ENCODE measurements around the gene CALML3. TPM values are rescaled to one million over a fixed set of nuclear protein-coding genes. Genes with fewer than 3 reads are reported as not detected.

CALML3 gene
- total RNA-seq, 2 experiments from 2014 or later: not detected

DNA sequence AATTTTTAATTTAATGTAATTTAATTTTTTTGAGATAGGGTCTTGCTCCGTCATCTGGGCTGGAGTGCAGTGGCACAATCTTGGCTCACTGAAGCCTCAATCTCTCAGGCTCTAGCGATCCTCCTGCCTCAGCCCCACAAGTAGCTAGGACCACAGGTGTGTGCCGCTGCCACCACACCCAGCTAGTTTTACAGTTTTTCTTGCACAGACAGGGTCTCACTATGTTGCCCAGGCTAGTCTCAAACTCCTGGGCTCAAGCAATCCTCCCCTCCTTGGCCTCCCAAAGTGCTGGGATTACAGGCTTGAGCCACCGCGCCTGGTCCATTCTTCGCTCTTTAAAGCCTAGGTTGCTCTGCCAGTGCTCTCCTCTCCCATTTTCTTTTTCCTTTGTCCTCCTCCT, 12.9 kb downstream of the CALML3 start:
- Mint-ChIP-seq H3K4me1 (no peaks in the 10 kb centered on the region), H3K4me3 (no peak overlapping the region), H3K36me3 (ENCODE audit: low read depth) (peaks cover 7% of the 10 kb centered on the region), H3K27me3 (peaks cover 2% of the 10 kb centered on the region), H3K27ac (no peak overlapping the region), H3K9me3 (peaks cover 12% of the 10 kb centered on the region)
- DNase-seq: no peak
- ChIA-PET CTCF (no interaction called here), POLR2A (no interaction called here)

DNA sequence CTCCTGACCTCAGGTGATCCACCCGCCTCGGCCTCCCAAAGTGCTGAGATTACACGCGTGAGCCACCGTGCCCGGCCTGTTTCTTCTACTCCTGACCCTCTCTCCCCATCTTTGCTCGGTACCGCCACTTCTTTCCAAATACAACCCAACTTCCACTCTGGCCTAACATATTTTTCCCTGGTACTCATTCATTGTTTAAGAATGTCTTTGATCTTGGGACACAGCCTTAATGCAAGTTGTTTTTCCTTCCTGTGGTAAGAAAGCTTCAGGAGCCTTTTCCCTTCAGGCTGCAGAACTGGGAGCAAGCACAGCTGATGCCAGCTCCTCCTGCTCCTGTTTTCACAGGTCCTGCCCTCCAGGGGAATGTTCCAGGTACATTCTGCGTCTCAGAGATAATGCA, 13.7 kb downstream of the CALML3 start:
- H3K27me3 Mint-ChIP-seq: peaks cover 6% of the 10 kb centered on the region
- POLR2A ChIA-PET: no interaction called here
- no peaks in the 10 kb centered on the region for H3K4me1 Mint-ChIP-seq
- H3K27ac Mint-ChIP-seq: no peak overlapping the region
- CTCF ChIA-PET: no interaction called here
- no peak for DNase-seq
- peaks cover 9% of the 10 kb centered on the region for H3K36me3 Mint-ChIP-seq (ENCODE audit: low read depth)
- no peak overlapping the region for H3K4me3 Mint-ChIP-seq
- peaks cover 16% of the 10 kb centered on the region for H3K9me3 Mint-ChIP-seq

DNA sequence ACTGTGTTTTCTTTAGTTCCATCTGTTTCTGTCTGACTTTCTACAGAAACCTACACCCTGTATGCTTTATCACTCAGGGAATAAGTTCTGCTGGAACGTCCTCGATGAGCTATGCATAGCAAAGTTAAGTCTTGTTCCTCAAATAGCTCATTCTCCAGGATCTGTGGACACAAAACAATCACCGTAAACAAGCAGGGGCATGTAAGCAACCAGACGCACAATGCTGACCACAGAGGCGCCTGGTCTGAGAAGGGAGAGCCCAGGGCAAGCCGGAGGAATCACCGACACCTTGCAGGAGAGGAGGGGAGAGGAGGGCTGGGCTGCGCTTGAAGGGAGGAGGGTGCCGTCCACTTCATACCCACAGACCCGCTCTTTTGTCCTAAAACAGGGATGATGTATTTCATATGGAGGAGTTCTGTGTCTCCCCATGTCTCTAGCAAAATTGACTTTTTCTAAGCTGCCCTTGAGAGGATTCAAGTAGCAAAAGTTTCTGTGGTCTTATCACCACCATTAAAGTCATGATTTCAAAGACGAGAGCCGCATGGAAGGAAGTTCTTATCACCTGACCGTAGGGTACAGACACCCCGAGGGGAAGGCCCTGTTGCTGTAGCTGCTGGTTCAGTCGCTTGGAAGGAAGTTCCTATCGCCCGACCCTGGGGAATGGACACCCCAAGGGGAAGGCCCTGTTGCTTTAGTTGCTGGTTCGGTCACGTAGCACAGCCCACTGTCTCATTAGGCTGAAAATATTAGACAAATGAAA, 14.3 kb downstream of the CALML3 start:
- POLR2A ChIA-PET: no interaction called here
- Mint-ChIP-seq H3K27me3 (peaks cover 11% of the 10 kb centered on the region), H3K27ac (no peak overlapping the region), H3K36me3 (ENCODE audit: low read depth) (peaks cover 9% of the 10 kb centered on the region), H3K4me1 (no peaks in the 10 kb centered on the region), H3K9me3 (peaks cover 19% of the 10 kb centered on the region), H3K4me3 (no peak overlapping the region)
- no peak for DNase-seq
- CTCF ChIA-PET: interaction anchor here (1.6 kb wide), 1 partner anchor 9 kb away, joined by 6 read pairs; no protein-coding TSS in a partner anchor

DNA sequence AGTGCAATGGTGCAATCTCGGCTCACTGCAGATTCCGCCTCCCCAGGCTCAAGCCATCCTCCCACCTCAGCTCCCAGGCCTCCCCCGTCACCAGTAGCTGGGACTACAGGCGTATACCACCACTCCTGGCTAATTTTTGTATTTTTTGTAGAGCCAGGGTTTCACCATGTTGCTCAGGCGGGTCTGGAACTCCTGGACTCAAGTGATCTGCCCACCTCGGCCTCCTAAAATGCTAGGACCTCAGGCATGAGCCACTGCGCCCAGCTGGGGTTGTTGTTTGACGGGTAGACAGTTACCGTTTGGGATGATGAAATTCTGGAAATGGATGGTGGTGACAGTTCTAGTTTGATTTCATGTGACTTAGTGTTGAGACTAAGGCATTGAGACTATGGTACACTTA, 15.3 kb downstream of the CALML3 start:
- H3K27ac Mint-ChIP-seq: no peak overlapping the region
- ChIA-PET CTCF (interaction anchor here (1.6 kb wide), 1 partner anchor 8 kb away, joined by 6 read pairs; no protein-coding TSS in a partner anchor), POLR2A (no interaction called here)
- peaks cover 11% of the 10 kb centered on the region for H3K27me3 Mint-ChIP-seq
- H3K9me3 Mint-ChIP-seq: peaks cover 19% of the 10 kb centered on the region
- H3K4me1 Mint-ChIP-seq: no peaks in the 10 kb centered on the region
- no peak overlapping the region for H3K4me3 Mint-ChIP-seq
- no peak for DNase-seq
- H3K36me3 Mint-ChIP-seq (ENCODE audit: low read depth): peaks cover 9% of the 10 kb centered on the region

DNA sequence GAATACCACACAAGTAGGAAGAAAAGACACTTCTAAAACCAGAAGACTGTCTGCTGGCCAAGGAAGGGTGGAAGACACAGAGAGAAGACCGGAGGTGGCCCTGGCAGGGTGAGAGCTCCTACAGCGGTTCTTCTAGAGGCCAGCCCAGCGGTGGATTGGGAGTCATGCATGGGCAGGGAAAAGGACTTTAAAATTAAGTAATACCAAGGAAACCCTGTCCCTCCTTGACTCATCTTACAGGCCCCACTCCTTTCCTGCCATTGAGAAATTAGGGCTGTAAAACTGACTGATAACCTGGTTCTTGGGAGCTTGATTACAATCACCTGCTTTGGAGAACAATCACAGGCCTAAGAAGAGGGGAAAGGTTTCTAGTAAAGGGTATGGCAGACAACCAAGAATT, 16.1 kb downstream of the CALML3 start:
- H3K4me1 Mint-ChIP-seq: no peaks in the 10 kb centered on the region
- ChIA-PET POLR2A (no interaction called here), CTCF (no interaction called here)
- H3K36me3 Mint-ChIP-seq (ENCODE audit: low read depth): peaks cover 9% of the 10 kb centered on the region
- no peak for DNase-seq
- H3K9me3 Mint-ChIP-seq: peaks cover 19% of the 10 kb centered on the region
- no peak overlapping the region for H3K27ac Mint-ChIP-seq
- peaks cover 11% of the 10 kb centered on the region for H3K27me3 Mint-ChIP-seq
- H3K4me3 Mint-ChIP-seq: no peak overlapping the region

DNA sequence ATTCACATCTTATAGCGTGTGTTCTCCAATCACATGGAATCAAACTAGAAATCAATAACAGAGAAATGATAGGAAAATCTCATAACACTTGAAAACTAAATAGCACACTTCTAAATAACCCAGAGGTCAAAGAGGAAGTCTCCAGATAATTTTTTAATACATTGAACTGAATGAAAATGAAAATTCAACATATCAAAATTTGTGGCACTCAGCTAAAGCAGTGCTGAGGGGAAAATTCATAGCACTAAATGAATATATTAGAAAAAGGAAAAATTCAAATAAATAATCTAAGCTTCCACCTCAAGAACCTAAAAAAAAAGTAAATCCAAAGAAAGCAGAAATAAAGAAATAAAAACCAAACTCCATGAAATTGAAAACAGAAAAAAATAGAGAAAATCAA, 17.3 kb downstream of the CALML3 start:
- no peaks in the 10 kb centered on the region for H3K4me1 Mint-ChIP-seq
- POLR2A ChIA-PET: interaction anchor here (0.5 kb wide), 1 partner anchor 23 kb away, joined by 3 read pairs; no protein-coding TSS in a partner anchor
- CTCF ChIA-PET: no interaction called here
- H3K27ac Mint-ChIP-seq: no peak overlapping the region
- H3K4me3 Mint-ChIP-seq: no peak overlapping the region
- peaks cover 9% of the 10 kb centered on the region for H3K36me3 Mint-ChIP-seq (ENCODE audit: low read depth)
- H3K27me3 Mint-ChIP-seq: peaks cover 11% of the 10 kb centered on the region
- DNase-seq: no peak
- H3K9me3 Mint-ChIP-seq: peaks cover 19% of the 10 kb centered on the region

DNA sequence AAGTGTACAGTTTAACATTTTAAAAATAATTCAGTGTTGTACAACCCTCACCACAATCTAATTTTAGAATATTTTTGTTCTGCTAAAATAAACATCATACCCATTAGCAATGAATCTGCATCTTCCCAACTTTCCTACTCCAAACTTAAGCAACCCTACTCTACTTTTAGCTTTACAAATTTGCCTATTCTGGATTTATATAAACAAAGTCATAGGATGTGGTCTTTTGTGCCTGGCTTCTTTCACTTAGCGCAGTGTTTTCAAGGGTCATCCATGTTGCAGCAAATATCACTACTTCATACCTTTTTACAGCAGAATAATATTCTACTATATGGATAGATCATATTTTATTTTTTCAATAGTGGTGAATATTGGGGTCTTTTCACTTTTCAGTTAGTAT, 18.9 kb downstream of the CALML3 start:
- Mint-ChIP-seq H3K36me3 (ENCODE audit: low read depth) (peaks cover 9% of the 10 kb centered on the region), H3K9me3 (peaks cover 19% of the 10 kb centered on the region), H3K27me3 (peaks cover 11% of the 10 kb centered on the region), H3K4me1 (no peaks in the 10 kb centered on the region), H3K27ac (no peak overlapping the region), H3K4me3 (no peak overlapping the region)
- CTCF ChIA-PET: no interaction called here
- POLR2A ChIA-PET: no interaction called here
- no peak for DNase-seq

DNA sequence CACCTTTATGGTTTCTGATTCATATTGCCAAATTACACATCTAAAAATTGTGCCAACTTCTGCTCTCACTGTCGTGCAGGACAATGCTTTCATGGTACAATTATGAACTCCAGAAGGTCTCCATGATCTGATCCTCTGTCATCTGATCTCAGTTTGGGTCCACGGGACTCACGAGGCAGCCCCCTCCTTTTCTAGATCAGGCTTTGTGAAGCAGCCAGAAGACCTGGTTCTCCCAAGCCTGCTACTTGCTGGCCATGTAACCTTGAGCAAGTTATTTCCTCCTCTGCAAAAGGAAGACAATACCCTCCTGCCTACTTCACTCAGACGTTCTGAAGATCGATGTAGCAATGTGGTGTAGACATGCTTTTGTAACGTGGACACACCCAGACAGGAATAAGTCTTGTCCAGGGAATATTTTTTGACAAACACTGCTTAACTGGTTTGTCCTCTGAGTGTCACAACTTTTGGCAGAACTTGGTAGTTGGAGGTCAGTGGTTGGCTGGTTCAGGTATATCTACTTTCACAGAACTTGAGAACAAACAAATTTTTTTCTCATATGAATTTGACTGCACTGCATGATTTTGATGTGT, 19.6 kb downstream of the CALML3 start:
- Mint-ChIP-seq H3K36me3 (ENCODE audit: low read depth) (peaks cover 9% of the 10 kb centered on the region), H3K9me3 (peaks cover 19% of the 10 kb centered on the region), H3K4me1 (no peaks in the 10 kb centered on the region), H3K4me3 (no peak overlapping the region), H3K27ac (no peak overlapping the region), H3K27me3 (peaks cover 11% of the 10 kb centered on the region)
- ChIA-PET CTCF (no interaction called here), POLR2A (no interaction called here)
- DNase-seq: no peak

DNA sequence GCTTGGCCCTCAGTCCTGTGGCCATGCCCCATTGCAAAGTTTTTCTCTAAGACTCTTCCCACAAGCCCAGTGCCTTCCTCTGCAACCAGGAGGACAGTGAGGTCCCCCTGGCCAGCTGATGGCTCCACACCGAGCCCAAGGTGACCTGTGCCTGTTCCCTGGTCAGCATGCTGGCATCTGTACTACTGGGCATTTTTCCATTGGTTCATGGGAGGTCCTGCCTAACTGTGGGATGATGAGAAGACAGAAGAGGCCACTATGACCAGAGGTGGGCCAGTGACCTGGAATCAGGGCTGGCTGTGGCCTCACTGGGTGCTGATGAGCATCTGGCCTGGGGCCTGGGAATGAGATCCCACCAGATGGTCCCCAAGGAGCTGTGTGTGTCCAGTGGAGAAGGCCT, 20.2 kb downstream of the CALML3 start:
- CTCF ChIA-PET: no interaction called here
- peaks cover under 1% of the 10 kb centered on the region for H3K4me1 Mint-ChIP-seq
- H3K27ac Mint-ChIP-seq: no peak overlapping the region
- H3K36me3 Mint-ChIP-seq (ENCODE audit: low read depth): peaks cover 9% of the 10 kb centered on the region
- POLR2A ChIA-PET: no interaction called here
- H3K9me3 Mint-ChIP-seq: peaks cover 19% of the 10 kb centered on the region
- H3K4me3 Mint-ChIP-seq: no peak overlapping the region
- H3K27me3 Mint-ChIP-seq: peaks cover 11% of the 10 kb centered on the region
- DNase-seq: no peak

DNA sequence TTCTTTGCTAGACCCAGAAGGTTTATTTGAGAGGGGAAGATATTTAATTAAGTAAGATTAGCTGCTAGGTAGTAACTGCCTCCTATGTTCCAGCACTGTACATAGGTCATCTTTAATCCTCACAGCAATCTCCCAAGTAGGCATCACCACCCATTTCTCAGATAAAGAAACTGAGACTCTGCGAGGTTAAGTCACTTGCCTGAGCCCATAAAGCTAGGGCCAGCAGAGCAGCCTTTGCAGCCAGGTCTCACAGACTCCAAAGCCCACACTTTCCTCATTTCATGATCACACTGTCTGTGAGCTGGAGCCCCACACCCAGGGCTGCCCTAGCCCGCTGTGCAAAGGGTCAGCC, 20.6 kb downstream of the CALML3 start:
- ChIA-PET CTCF (no interaction called here), POLR2A (no interaction called here)
- Mint-ChIP-seq H3K27me3 (peaks cover 11% of the 10 kb centered on the region), H3K36me3 (ENCODE audit: low read depth) (peaks cover 9% of the 10 kb centered on the region), H3K27ac (no peak overlapping the region), H3K4me1 (peaks cover 5% of the 10 kb centered on the region), H3K4me3 (no peak overlapping the region), H3K9me3 (peaks cover 19% of the 10 kb centered on the region)
- DNase-seq: no peak

DNA sequence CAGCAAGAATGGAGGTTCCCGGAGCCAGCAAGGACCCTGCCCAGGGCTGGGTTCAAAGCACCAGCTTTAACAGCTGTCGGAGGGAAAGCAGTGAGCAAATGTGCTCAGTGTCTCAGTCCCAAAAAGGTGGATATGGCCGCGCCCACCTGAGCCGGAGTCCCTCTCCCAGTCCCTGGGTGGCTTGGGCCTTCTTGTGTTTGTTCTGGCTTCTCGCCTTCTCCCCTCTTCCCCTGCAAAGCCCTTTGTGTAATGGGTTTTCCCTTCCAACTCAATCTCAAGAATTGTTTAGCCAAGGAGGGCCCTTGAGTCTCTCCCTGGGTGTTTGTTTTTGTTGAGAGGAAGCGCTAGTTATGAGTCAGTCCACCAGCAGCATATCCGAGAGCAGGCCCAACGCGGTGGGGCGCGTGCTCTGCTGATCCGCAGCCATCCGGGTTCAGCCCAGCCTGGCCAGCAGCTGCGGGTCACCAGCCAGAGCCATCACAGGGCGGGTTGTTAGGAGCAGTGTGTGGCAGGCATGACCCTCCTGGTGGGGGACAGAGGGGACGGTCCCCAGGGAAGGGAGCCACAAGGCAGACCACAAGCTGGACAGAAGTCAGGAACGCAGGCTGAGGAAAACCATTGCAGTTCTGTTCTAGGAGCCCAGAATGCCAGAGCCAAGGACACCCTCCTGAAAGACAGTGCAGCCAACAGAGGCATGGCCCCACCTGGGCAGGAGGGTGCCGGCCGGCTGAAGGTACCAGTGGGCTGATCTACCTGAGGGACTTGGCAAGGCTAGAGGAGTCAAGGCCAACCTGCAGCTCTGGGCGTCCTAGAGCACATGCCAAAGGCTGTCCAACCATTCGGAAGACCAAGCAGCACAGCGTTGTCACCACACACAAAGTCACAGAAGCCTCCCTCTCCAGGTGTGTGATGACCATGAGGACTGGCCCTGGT, 21.3 kb downstream of the CALML3 start:
- DNase-seq: no peak
- CTCF ChIA-PET: no interaction called here
- Mint-ChIP-seq H3K4me1 (peaks cover 11% of the 10 kb centered on the region), H3K4me3 (no peak overlapping the region), H3K27me3 (peaks cover 11% of the 10 kb centered on the region), H3K9me3 (peaks cover 14% of the 10 kb centered on the region), H3K36me3 (ENCODE audit: low read depth) (peaks cover 6% of the 10 kb centered on the region), H3K27ac (no peak overlapping the region)
- POLR2A ChIA-PET: no interaction called here

DNA sequence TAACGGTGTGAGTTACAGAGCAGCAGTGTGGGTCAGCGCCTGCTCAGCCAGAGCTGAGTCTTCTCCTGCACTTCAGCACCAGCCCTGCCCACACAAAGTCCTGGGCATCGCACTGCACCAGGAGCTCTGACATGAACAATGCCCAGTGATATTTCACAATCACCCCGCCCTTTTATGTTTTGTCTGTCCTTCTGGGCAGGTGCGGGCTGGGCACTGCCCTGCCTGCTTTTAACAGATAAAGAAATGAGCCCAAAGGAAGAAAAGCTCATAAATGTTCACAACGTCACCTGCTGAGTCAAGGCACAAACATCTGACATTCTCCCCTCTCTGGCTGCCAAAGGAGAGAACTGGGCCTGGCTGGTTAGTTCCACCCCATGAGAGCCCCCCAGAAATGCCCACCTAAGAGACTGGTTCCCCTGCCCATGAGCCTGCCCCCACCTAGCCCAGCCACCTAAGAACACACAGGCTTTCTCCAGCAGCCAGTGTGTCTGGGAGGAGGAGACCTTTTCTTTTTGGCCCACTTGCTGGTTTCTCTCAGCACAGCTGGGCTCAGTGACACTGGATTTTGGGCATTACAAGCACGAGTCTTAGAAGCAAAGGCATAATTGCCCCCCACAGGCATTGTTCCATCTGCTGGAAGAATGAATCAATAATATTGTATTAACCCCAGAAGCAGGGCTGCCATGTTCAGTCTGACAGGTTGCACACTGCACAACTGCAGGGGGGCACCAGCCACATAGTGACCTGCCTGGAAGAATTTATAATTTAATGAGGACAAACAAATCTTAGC, 22.3 kb downstream of the CALML3 start:
- H3K27ac Mint-ChIP-seq: no peak overlapping the region
- CTCF ChIA-PET: no interaction called here
- H3K36me3 Mint-ChIP-seq (ENCODE audit: low read depth): peaks cover 4% of the 10 kb centered on the region
- H3K9me3 Mint-ChIP-seq: peaks cover 7% of the 10 kb centered on the region
- POLR2A ChIA-PET: no interaction called here
- DNase-seq: no peak
- no peak overlapping the region for H3K4me3 Mint-ChIP-seq
- peaks cover 9% of the 10 kb centered on the region for H3K27me3 Mint-ChIP-seq
- peaks cover 21% of the 10 kb centered on the region for H3K4me1 Mint-ChIP-seq

DNA sequence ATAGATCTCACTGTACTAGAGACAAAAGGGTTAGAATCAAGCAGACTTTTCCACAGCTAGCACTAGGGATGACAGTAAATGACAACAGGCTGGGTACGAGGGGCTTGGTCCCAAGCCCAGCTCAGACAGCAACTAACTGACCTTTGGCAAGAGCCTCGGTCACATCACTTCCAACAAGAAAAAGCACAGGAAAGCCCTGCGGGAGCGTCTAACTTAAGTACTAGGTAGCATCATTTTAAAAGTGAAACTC, 22.8 kb downstream of the CALML3 start:
- Mint-ChIP-seq H3K36me3 (ENCODE audit: low read depth) (peaks cover 2% of the 10 kb centered on the region), H3K4me1 (peaks cover 27% of the 10 kb centered on the region), H3K4me3 (no peak overlapping the region), H3K9me3 (peaks cover 7% of the 10 kb centered on the region), H3K27me3 (peaks cover 9% of the 10 kb centered on the region), H3K27ac (no peak overlapping the region)
- ChIA-PET CTCF (interaction anchor here (1.5 to 1.7 kb wide), 2 partner anchors 8 to 12 kb away, joined by 5 to 6 read pairs; no protein-coding TSS in a partner anchor), POLR2A (no interaction called here)
- no peak for DNase-seq
